IMR-90 (cell line): Measurements from ENCODE around the gene CSF2RB. TPM values are rescaled to one million over a fixed set of nuclear protein-coding genes. Genes with fewer than 3 reads are reported as not detected.

Experiments used
- ATAC-seq: fragments of 200-7000 bp; cut with Tn5 transposase; 2 replicates; pipeline ENCODE4 v1.9.1; 2020; ENCODE audit warnings: low read depth, mild to moderate bottlenecking, moderate library complexity
- BruUV-seq: library from RNA; stranded (reverse); fragments of 400-500 nt; replicated peaks from 2 replicates; lab custom pipeline; 2021; lab: Mats Ljungman, UMichigan
- CTCF ChIA-PET: fragments of 300-600 bp; formaldehyde crosslinking; extraction: SDS; loops from one replicate; lab custom pipeline; 2021; ENCODE audit warnings: antibody characterized with exemption; lab: Yijun Ruan, JAX
- POLR2A ChIA-PET: fragments of 300-600 bp; sonication (Branson Sonifier 250); formaldehyde crosslinking; loops from one replicate; lab custom pipeline; 2022; ENCODE audit warnings: antibody characterized with exemption; ENCODE audit not compliant: unreplicated experiment; lab: Charles Lee
- DNase-seq: peaks from one replicate; pipeline ENCODE4 v3.0.0; 2013
- H2AFZ ChIP-seq: replicated peaks from 2 replicates; pipeline ENCODE3; 2013; ENCODE audit warnings: low read length, mild to moderate bottlenecking; ENCODE audit not compliant: poor library complexity
- H2AK5ac ChIP-seq: 2 replicates; pipeline ENCODE4 v1.6.1; 2013; ENCODE audit warnings: low read depth, low read length, inconsistent platforms
- H2AK9ac ChIP-seq: replicated peaks from 2 replicates; pipeline ENCODE3; 2013; ENCODE audit warnings: mild to moderate bottlenecking, low read depth, low read length, moderate library complexity; ENCODE audit not compliant: poor library complexity
- H2BK120ac ChIP-seq: 2 replicates; pipeline ENCODE4 v1.6.1; 2013; ENCODE audit warnings: low read depth, low read length, inconsistent platforms
- H2BK15ac ChIP-seq: 3 replicates; pipeline ENCODE4 v1.6.1; 2013; ENCODE audit warnings: low read depth, low read length, inconsistent platforms
- H2BK20ac ChIP-seq: 2 replicates; pipeline ENCODE4 v1.6.1; 2013; ENCODE audit warnings: low read depth, mild to moderate bottlenecking, inconsistent platforms, low read length, moderate library complexity
- H2BK5ac ChIP-seq: 2 replicates; pipeline ENCODE4 v1.6.1; 2013; ENCODE audit warnings: mild to moderate bottlenecking, low read depth, low read length, inconsistent platforms; ENCODE audit not compliant: poor library complexity, severe bottlenecking
- H3K14ac ChIP-seq: replicated peaks from 2 replicates; pipeline ENCODE4 v1.6.1; 2013; ENCODE audit warnings: low read depth, low read length, inconsistent platforms
- H3K18ac ChIP-seq: 2 replicates; pipeline ENCODE4 v1.6.1; 2013; ENCODE audit warnings: low read depth, low read length, control low read depth
- H3K23ac ChIP-seq: 2 replicates; pipeline ENCODE4 v1.6.1; 2013; ENCODE audit warnings: low read depth, low read length, inconsistent platforms
- H3K27ac ChIP-seq: 2 replicates; pipeline ENCODE4 v1.5.1; 2013; ENCODE audit warnings: mild to moderate bottlenecking, control low read depth, low read length; ENCODE audit not compliant: insufficient read depth
- H3K27me3 ChIP-seq: 2 replicates; pipeline ENCODE4 v1.6.1; 2013; ENCODE audit warnings: low read length; ENCODE audit not compliant: control insufficient read depth, insufficient read depth
- H3K36me3 ChIP-seq: 2 replicates; pipeline ENCODE4 v1.6.1; 2013; ENCODE audit warnings: low read length, mixed read lengths; ENCODE audit not compliant: control insufficient read depth, insufficient read depth
- H3K4ac ChIP-seq: 2 replicates; pipeline ENCODE4 v1.6.1; 2013; ENCODE audit warnings: low read depth, low read length, inconsistent platforms
- H3K4me1 ChIP-seq: 2 replicates; pipeline ENCODE4 v1.6.1; 2013; ENCODE audit warnings: low read length, mixed read lengths; ENCODE audit not compliant: control insufficient read depth, insufficient read depth
- H3K4me2 ChIP-seq: 2 replicates; pipeline ENCODE4 v1.6.1; 2013; ENCODE audit warnings: low read depth, mild to moderate bottlenecking, control low read depth, low read length, moderate library complexity
- H3K4me3 ChIP-seq: 2 replicates; pipeline ENCODE4 v1.5.1; 2013; ENCODE audit warnings: low read depth, mild to moderate bottlenecking, control low read depth, low read length, moderate library complexity; ENCODE audit not compliant: insufficient read depth
- H3K56ac ChIP-seq: 2 replicates; pipeline ENCODE4 v1.6.1; 2013; ENCODE audit warnings: low read length, inconsistent platforms; ENCODE audit not compliant: insufficient read depth; ENCODE audit errors: extremely low read depth
- H3K79me1 ChIP-seq, 2 experiments: 2 replicates each; pipeline ENCODE4 v1.6.1; 2013; ENCODE audit warnings: low read length in 2 of 2, inconsistent platforms in 1 of 2, low read depth in 1 of 2
- H3K9ac ChIP-seq: 2 replicates; pipeline ENCODE4 v1.6.1; 2013; ENCODE audit warnings: low read depth, low read length, control low read depth
- H3K9me1 ChIP-seq: 2 replicates; pipeline ENCODE4 v1.6.1; 2013; ENCODE audit warnings: low read length, inconsistent platforms; ENCODE audit not compliant: insufficient read depth
- H3K9me3 ChIP-seq: 2 replicates; pipeline ENCODE4 v1.6.1; 2013; ENCODE audit warnings: low read length; ENCODE audit not compliant: control insufficient read depth, insufficient read depth
- H4K20me1 ChIP-seq: 2 replicates; pipeline ENCODE4 v1.6.1; 2013; ENCODE audit warnings: low read length, inconsistent platforms; ENCODE audit not compliant: insufficient read depth
- H4K5ac ChIP-seq: 2 replicates; pipeline ENCODE4 v1.6.1; 2013; ENCODE audit warnings: mild to moderate bottlenecking, low read depth, low read length, control low read depth
- H4K8ac ChIP-seq, 2 experiments: 2 replicates each; pipeline ENCODE4 v1.6.1; 2013; ENCODE audit warnings: low read depth in 2 of 2, low read length in 2 of 2, control low read depth in 1 of 2, inconsistent platforms in 1 of 2
- H4K91ac ChIP-seq: 2 replicates; pipeline ENCODE4 v1.6.1; 2013; ENCODE audit warnings: low read depth, low read length, inconsistent platforms; ENCODE audit not compliant: insufficient read depth
- CEBPB ChIP-seq: IDR thresholded peaks from 2 replicates; pipeline ENCODE4 v1.6.1; 2012; ENCODE audit warnings: low read depth, low read length, improper control_type of control experiment
- FOS ChIP-seq: fragments of 150-350 bp; IDR thresholded peaks from 2 replicates; pipeline ENCODE4 v1.6.1; 2016; ENCODE audit warnings: low read depth, low read length
- NFE2L2 ChIP-seq: fragments of 150-350 bp; IDR thresholded peaks from 2 replicates; pipeline ENCODE4 v1.6.1; 2016; ENCODE audit warnings: low read depth, mild to moderate bottlenecking, low read length
- POLR2A ChIP-seq: IDR thresholded peaks from 2 replicates; pipeline ENCODE4 v1.6.1; 2012; ENCODE audit warnings: mild to moderate bottlenecking, low read depth, low read length
- USF2 ChIP-seq: fragments of 150-350 bp; IDR thresholded peaks from 2 replicates; pipeline ENCODE4 v1.6.1; 2017; ENCODE audit warnings: mild to moderate bottlenecking, antibody characterized with exemption, low read length, low read depth
- WGBS, 2 experiments: methylation state at CpG; one replicate each; pipeline versions ENCODE4 v1.1.5 to v1.1.7; 2013; ENCODE audit warnings: missing lambda C conversion rate in 2 of 2; ENCODE audit not compliant: insufficient read length in 1 of 2; ENCODE audit errors: extremely low coverage in 2 of 2; 5-methylcytosine and 5-hydroxymethylcytosine counted together
- dilution Hi-C: fragments of 300-500 bp; cut with HindIII; formaldehyde crosslinking; loops from one replicate; pipeline ENCODE4 v1.14.3; 2018; ENCODE audit warnings: low sequenced_read_pairs; ENCODE audit not compliant: unreplicated experiment
- in situ Hi-C: fragments of 300-500 bp; cut with MboI; formaldehyde crosslinking; loops from 3 replicates; pipeline ENCODE4 v1.14.3; 2019; ENCODE audit warnings: low sequenced_read_pairs, inconsistent platforms, mixed read lengths
- intact Hi-C: fragments of 100-400 bp; cut with micrococcal nuclease; formaldehyde crosslinking; loops from 2 replicates; pipeline ENCODE4 v1.10.0; 2022
- polyA plus RNA-seq, 3 experiments: library from polyadenylated mRNA; depleted of rRNA; stranded (reverse); fragments of >200 nt; gene quantifications; 2 replicates each; pipeline ENCODE4 v1.2.3, GENCODE V29; 2012; ENCODE audit warnings: low replicate concordance in 1 of 3
- total RNA-seq: library from RNA; depleted of rRNA; stranded (reverse); fragments of >200 nt; gene quantifications from 2 replicates; pipeline ENCODE4 v1.2.3, GENCODE V29; 2012

CSF2RB gene
- total and polyA plus RNA-seq, 2 of the 4 experiments (the other 2 are of a cell fraction): not detected

- no peak for TF ChIP-seq CEBPB
These were observed 16.9 kb downstream of the CSF2RB start (continued) for GRCh38 chr22:36930041-36930935.

GRCh38 chr22:36931446-36931845 lies 18.0 kb downstream of the CSF2RB start:
- no peak overlapping the region for H4K91ac ChIP-seq
- no peak overlapping the region for H4K8ac ChIP-seq
- H3K4me1 ChIP-seq: no peaks in the 10 kb centered on the region
- in situ Hi-C loops (no loop called here), dilution Hi-C loops (no loop called here), intact Hi-C loops (no loop called here)
- no peak overlapping the region for H2AFZ ChIP-seq
- WGBS, 2 experiments: no CpG with 5 or more reads among the region's 2 CpGs
- no peak overlapping the region for H2BK5ac ChIP-seq
- no peak overlapping the region for H4K5ac ChIP-seq
- TF ChIP-seq USF2: no peak
- TF ChIP-seq FOS: no peak
- no peak for TF ChIP-seq POLR2A
- no peak for TF ChIP-seq CEBPB
- TF ChIP-seq NFE2L2: no peak
- H3K9ac ChIP-seq: no peak overlapping the region
- H4K20me1 ChIP-seq: no peaks in the 10 kb centered on the region
- POLR2A ChIA-PET: no interaction called here
- ATAC-seq (no peak), DNase-seq (no peak)
- H3K4me2 ChIP-seq: no peak overlapping the region
- H3K9me1 ChIP-seq: peaks cover 3% of the 10 kb centered on the region; the same call in 1 of the 2 replicates
- H3K18ac ChIP-seq: no peak overlapping the region
- no peak overlapping the region for H3K14ac ChIP-seq
- no TSS peak for BruUV-seq
- H2BK15ac ChIP-seq: no peak overlapping the region
- CTCF ChIA-PET: no interaction called here
- no peak overlapping the region for H3K56ac ChIP-seq
- H2AK9ac ChIP-seq: no peak overlapping the region
- H3K27me3 ChIP-seq: peaks cover 59% of the 10 kb centered on the region
- H3K4ac ChIP-seq: no peak overlapping the region
- H3K79me1 ChIP-seq: no peaks in the 10 kb centered on the region
- H3K9me3 ChIP-seq: no peaks in the 10 kb centered on the region
- H3K23ac ChIP-seq: no peak overlapping the region
- H3K27ac ChIP-seq: no peak overlapping the region
- H2BK120ac ChIP-seq: no peak overlapping the region
- H2BK20ac ChIP-seq: no peak overlapping the region
- H3K4me3 ChIP-seq: no peak overlapping the region
- H3K36me3 ChIP-seq: no peaks in the 10 kb centered on the region
- H2AK5ac ChIP-seq: no peak overlapping the region
